ENCODE measurements around the gene SLC39A1. TPM values are rescaled to one million over a fixed set of nuclear protein-coding genes. Genes with fewer than 3 reads are reported as not detected.
"Not testable (repeated sequence)": the region's sequence is repeated elsewhere in the genome, so short reads cannot be mapped to it uniquely, and the experiment has no call there.

SLC39A1 gene
- total RNA-seq, 1 experiment from 2014 or later, result 192 TPM

DNA sequence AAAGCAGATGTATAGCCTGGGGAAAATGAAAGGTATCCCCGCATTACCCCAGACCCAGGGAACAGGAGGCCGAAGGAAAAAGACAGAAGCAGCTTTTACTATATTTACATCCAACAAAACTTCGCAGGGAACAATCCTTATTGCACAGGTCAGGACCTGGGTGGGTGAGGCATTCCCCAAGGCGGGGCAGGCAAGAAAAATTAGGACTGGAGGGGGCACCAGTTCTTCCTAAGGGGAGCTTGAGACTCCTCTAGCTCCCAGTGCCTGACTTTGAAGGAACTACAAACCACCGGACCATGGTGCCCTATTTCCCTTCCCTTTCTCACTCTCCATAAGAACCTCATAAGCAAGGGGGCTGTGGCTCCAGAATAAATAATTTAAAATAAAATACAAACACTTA, 33.9 kb downstream of the SLC39A1 start:
- no peak for DNase-seq (ENCODE audit: low spot score)

DNA sequence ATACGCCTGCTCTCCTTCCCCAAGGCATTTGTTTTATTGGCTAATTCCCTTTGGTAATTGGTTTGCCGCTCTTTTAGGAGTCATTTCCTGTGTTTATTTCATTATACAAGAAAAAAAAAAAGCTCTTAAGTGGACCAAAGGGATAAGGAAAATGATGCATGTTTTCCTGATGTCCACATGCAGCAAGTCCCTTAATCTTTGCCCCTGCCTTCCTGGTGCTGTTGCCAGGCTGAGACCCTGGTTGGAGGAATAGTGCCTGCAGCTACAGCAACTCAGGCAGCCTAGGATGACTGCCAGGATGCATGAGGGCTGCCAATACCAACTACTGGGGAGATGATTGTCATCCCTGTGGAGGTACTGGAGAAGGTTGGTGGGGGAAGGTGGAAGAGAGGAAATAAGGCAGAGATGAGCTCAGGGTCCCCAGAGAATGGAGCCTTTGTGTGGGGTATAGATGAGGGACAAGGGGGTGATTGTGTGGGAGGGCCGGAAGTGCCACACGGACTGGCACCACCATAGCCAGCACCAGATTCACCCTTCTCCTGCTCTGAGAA, 34.5 kb downstream of the SLC39A1 start:
- DNase-seq (ENCODE audit: low spot score), result no peak

DNA sequence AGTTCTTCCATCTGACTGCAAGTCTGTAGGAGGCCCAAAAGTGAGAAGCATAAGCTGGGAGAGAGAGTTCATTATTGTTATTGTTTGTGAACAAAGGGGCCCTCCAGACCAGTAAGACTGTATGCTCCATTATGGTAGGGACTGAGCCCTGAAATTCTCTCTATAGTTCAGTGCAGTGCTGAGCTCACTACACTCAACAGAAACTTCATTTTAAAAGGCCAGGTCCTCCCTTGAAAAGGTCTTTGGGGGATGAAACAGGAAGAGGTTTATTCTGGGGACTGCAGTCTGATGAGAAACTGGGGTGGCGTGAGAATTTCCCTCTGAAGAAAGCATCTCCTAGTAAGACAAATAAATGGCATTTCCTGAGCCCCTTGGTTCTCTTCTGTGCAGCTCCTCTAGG, 35.1 kb downstream of the SLC39A1 start:
- DNase-seq (ENCODE audit: low spot score), result no peak

DNA sequence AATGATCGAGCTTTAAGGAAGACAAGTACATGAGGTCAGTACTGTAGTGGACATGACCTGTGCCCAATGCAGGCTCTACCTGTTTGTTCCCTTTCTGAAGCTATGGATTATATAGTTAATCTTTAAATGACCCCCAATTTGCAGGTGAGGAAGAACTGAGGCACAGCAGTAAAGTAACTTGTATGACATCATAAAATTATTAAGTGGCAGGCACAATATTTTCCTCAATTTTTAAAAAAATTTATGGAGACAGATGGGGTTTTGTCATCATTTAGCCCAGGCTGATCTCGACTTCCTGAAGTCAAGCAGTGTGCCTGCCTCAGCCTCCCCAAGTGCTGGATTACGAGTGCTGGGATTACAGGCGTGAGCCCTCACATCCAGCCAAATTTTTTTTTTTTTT, 36.9 kb downstream of the SLC39A1 start:
- DNase-seq (ENCODE audit: low spot score), result no peak

DNA sequence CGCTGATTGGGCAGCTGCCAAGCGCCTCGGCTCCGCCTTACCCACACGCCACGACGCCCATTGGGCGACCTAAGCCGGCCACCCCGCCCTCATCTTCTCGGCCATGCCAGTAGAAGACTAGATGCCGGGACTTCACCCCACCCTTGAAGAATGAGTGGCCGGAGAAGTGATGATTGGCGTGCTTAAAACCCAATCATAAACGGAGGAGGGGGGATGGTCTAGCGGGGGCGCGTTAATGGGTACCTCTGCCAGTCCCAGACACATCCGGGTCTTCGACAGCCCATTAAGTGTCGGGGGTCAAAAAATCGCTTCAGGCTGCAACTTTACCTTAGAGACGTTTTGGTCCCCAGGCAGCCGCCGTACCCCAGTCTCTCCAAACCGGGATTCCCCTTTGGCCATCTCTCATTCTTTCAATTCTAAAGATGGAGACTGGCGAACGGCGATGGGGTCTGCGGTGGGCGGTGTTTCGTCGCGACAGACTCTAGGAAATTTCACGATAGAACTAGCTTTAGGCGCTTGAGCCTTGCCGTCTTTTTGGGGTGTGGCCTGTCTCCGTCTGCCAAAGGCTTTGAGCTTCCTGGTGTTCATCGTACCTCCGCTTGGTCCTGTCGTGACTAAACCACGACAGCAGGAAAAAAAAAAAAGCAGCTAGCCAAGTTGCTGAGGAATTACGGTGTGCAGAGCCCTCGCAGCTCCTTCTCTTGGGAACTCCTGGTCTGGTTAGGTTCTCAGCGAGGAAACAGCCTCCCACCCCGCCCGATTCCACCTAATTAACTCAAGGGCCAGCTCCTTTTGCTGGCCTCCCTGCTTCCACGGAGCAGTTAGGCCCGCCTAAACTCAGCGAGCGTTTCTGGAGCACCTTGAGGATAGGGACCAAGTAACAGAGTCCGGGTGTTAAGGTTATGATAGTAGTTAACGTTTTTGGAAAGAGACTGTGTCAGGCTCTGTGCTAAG, 40.1 kb downstream of the SLC39A1 start, which contains the start of gene GATAD2B:
Gene GATAD2B (minus strand): TSS at position 1 of the 954 bp plus-strand sequence. CDS start 94,625 bp downstream, outside the sequence.
- DNase-seq (ENCODE audit: low spot score), result peak; percentile 100

DNA sequence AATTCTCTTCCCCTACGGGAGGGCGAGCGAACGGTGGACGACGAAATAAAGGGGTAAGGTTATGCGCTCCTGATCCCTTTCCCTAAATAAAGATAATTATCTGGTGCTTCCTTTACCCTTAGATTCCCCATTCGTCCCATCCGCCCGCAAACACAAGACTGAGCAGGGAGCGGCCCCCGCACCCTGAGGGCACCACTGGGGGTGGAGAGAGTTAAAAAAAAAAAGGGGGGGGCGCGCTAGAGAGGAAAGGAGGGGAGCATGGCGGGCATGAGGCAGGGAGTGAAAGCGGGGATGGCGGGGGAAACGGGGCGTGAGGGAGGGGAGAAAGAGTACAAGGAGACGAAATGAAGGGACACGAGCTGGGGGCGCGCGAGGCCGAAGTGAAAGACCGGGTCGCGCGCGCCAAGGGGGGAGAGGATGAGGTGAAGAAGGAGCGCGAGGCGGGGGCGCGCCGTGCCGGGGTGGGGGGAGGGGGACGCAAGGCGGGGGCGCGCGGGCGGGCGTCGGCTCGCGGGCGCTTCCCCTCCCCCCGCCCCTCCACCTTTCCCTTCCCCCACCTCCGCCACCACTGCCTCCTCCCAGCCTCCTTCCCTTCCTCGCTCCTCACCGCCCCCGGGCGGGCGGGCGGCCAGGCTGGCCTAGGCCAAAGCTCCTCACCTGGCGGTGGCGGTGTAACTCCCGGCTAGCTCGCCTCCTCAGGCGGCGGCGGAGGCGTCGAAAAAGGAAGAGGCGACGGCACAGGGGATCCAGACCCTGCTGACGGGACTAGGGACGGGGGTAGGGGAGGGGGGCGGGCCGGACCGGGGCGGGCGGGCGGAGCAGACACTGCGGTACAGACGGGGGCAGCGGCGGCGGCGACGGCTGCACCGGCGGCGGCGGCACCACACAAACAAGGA, 41.0 kb downstream of the SLC39A1 start:
- DNase-seq (ENCODE audit: low spot score), result no peak

DNA sequence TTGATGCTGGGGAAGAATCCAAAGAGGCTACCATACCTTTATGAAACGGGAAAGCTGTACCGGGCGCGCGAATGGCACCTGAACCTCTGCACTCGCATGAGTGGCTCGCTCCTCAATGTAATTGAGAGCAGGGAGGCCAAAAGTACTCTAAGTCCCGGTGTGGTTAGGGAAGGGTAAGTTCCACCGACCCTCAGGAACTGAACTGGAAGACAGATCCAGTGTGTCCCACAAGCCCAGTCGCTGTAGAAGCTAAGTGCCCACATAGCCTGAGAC, 41.6 kb downstream of the SLC39A1 start:
- no peak for DNase-seq (ENCODE audit: low spot score)

DNA sequence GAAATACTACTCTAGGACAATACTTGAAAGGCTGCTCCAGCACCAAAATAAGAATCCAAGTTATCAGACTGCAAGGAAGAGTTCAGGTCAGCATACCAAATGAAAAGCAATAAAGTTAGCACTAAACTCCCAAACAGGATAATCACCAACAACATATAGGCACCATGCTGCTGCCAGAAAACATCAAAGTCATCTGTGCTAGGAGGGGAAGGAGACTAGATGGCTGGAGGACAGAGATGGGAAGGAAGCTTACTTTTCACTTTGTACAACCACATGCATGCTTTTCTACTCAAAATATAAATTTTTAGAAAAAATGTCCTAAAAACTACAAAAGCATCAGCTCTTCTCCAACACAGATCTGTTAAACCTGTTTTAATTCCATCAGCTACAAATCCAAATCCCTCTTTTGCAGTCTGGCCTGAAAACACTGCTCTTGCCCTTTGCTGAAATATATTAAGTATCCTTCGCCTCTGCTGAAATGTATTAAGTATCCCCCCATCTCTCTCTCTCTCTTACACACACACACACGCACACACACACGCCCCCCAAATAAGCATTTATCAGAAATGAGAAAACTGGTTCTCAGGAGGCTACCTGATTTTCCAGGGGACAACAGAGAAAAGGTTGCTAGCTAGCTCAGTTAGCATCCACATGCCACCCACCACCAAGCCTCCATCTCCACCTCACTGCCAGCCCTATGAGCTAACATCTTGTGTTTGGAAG, 42.1 kb downstream of the SLC39A1 start:
- DNase-seq (ENCODE audit: low spot score), result no peak

DNA sequence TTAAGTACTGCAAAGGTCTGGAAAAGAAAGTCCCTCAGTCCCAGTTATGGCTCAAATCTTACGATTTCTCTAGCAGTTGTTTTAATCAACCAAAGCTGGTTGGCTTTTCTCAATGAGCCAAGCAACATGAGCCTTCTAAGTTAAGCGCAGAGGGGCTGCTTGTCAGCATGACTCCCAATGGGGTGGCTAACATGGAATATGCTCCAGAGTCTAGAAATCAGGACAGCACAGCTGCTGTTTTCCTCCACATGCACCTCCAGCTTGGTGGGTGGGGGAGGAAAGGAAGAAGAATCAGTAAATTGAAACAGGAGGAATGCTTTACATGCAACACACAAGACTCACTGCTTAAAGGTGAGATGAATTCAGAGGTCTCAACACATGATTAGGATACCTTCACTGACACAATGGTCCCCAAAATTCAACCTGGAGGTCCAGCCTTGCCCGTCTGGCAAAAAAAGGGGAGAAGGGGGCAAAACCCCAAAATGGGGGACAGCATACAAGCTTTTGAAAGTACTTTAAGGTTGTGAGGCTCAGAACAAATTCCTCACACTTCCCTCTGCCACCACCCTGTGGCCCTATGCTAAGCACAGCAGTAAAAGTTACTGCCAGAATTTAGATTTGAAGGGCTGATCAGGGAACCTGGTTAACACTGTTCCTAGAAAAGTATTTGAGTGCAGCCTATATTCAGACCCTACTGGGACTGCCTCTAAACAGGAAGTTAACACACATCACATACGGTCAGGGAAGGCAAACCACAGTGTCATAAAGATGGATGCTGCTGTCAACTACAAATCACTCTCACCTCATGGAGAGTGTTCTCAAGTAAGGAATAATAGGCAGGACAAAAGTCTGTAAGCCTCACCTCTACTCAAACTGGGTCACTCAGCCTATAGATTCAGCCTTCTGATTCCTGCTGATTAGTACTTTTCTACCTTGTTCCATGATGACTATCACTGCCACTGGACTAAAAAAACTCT, 43.2 kb downstream of the SLC39A1 start:
- peak; percentile 45 for DNase-seq (ENCODE audit: low spot score)

DNA sequence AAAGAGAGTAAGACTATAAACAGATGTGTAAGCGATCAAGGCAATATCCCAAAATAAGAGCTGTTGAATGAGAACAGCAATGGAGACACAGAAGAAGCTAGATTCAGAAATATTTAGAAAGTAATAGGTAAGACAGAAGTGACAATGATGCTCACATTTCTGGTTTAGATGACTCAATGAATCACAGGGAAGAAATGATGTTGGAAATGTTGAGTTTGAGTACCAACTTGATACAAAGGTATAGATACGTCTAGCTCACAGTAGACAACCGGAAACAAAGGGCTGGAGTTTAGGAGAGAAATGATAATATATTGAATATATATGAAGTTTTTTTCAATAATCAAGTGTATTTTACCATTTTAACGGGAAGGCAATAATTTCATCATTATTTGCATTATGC, 47.0 kb downstream of the SLC39A1 start:
- DNase-seq (ENCODE audit: low spot score), result no peak

DNA sequence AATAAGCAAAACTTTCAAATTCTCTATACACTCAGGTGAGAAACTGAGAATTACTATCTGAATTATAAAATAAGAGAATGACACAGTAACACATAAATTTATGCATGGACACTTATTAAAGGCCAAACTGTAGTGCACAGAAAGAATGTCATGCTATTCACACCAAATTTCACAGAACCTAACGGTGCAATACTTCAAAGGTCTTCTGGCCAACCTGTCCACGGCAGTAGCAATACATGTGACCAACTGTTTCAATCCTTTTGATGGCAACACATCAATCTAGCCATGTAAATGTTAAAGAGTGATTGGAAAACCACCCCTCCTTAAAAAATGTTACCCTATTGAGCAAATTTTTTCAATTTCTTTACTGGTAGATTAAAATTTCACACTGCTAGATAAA, 51.0 kb downstream of the SLC39A1 start:
- no peak for DNase-seq (ENCODE audit: low spot score)

DNA sequence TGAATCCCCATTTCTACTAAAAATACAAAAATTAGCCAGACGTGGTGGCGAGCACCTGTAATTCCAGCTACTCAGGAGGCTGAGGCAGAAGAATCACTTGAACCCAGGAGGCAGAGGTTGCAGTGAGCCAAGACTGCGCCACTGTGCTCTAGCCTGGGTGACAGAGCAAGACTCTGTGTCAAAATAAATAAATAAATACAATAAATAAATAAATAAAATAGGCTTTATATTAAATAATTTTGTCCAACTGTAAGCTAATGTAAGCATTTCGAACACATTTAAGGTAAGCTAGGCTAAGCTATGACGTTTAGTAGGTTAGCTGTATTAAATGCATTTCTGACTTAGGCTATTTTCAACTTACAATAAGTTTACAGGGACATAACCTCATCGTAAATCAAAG, 52.8 kb downstream of the SLC39A1 start:
- not testable (repeated sequence) for DNase-seq (ENCODE audit: low spot score)

Other genes with a start within 250 kb of the SLC39A1 start
- 43.6 and 44.7 TPM in 2 replicates for gene INTS3, start 235.5 kb downstream of the SLC39A1 start, total RNA-seq (2014; rRNA removed; shearing (Covaris generic))
- 1.8 and 2.2 TPM in 2 replicates for gene SLC27A3, start 188.1 kb downstream of the SLC39A1 start, total RNA-seq (2014; rRNA removed; shearing (Covaris generic))
- gene GATAD2B, start 40.6 kb downstream of the SLC39A1 start, total RNA-seq (2014; rRNA removed; shearing (Covaris generic)), result 5.9 and 6.5 TPM in 2 replicates
- gene DENND4B, start 16.8 kb downstream of the SLC39A1 start, total RNA-seq (2014; rRNA removed; shearing (Covaris generic)), result 10.9 and 11.2 TPM in 2 replicates
- gene CRTC2, start 4.9 kb downstream of the SLC39A1 start, total RNA-seq (2014; rRNA removed; shearing (Covaris generic)), result 14.5 and 16.6 TPM in 2 replicates
- gene CREB3L4, start 4.4 kb upstream of the SLC39A1 start, total RNA-seq (2014; rRNA removed; shearing (Covaris generic)), result 19.9 and 28.4 TPM in 2 replicates
- gene JTB, start 14.1 kb upstream of the SLC39A1 start, total RNA-seq (2014; rRNA removed; shearing (Covaris generic)), result 280 and 326 TPM in 2 replicates
- gene RAB13, start 22.8 kb upstream of the SLC39A1 start, total RNA-seq (2014; rRNA removed; shearing (Covaris generic)), result 36.6 and 41.3 TPM in 2 replicates
- 2,058 and 2,461 TPM in 2 replicates for gene RPS27, start 27.2 kb upstream of the SLC39A1 start, total RNA-seq (2014; rRNA removed; shearing (Covaris generic))
- gene NUP210L, start 191.5 kb upstream of the SLC39A1 start, total RNA-seq (2014; rRNA removed; shearing (Covaris generic)), result not detected in 2 replicates
- gene TPM3, start 228.6 kb upstream of the SLC39A1 start, total RNA-seq (2014; rRNA removed; shearing (Covaris generic)), result 1,673 and 1,769 TPM in 2 replicates
- not detected in 2 replicates for gene CFAP141, start 242.8 kb upstream of the SLC39A1 start, total RNA-seq (2014; rRNA removed; shearing (Covaris generic))